Activated T-cell treated with anti-CD3 and anti-CD28 coated beads, Interleukin-2, amount 50 U/mL, for 48 hours (primary cell): Measurements from ENCODE around the gene PSMD1.
"Not testable (repeated sequence)": the region's sequence is repeated elsewhere in the genome, so short reads cannot be mapped to it uniquely, and the experiment has no call there.

Experiments used
- DNase-seq, 2 experiments: peaks; one replicate each; pipeline ENCODE4 v3.0.0-alpha.2; 2020

The PSMD1 gene

DNA sequence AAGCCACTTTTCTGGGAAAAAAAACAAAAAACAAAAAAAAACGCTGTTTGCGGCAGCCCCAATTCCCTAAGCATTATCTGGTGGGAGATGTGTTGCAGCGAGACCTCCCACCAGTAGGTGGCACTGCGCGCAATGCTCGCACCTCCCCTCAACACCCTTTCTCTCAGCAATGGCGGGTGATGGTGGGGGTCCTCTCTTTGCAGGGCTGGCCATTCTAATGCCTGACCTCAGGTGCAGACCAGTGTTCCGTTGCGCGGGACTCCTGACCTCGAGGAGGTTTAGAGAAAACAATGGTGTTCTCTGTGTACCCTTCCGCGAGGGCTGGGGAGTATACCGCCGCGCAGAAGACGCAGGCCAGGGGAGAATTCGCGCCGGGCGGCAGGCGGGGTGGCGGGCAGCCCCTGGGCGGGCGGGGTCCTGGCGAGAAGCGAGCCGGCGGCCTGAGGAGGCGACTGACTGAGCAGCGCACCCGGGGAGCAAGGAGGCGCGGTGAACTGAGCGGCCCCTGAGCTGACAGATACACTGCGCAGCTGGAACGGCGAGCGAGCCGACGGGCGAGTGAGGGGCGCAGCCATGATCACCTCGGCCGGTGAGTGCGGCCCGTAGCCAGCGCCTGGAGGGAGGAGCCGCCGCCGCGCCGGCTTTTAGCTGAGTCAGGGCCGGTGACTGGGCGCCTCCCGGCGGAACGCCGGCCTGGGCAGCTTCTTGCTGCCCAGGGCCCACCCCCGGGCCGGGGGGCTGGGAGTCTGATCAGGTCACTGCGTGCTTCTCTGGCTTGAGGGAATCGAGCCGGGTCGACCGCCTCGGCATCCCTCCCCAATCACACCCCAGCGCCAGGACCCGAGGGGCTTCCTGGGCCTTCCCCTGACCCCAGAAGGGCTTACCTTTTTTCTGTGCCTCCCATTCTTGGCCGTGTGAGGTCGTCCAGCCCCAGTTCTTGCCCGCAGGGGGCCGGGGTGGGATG lies at the start of gene PSMD1:
TSS of gene PSMD1 (plus strand) at position 415 of the 964 bp plus-strand sequence. CDS start at position 574, 159 bp downstream.
- DNase-seq: peak; percentile 96 to 97

DNA sequence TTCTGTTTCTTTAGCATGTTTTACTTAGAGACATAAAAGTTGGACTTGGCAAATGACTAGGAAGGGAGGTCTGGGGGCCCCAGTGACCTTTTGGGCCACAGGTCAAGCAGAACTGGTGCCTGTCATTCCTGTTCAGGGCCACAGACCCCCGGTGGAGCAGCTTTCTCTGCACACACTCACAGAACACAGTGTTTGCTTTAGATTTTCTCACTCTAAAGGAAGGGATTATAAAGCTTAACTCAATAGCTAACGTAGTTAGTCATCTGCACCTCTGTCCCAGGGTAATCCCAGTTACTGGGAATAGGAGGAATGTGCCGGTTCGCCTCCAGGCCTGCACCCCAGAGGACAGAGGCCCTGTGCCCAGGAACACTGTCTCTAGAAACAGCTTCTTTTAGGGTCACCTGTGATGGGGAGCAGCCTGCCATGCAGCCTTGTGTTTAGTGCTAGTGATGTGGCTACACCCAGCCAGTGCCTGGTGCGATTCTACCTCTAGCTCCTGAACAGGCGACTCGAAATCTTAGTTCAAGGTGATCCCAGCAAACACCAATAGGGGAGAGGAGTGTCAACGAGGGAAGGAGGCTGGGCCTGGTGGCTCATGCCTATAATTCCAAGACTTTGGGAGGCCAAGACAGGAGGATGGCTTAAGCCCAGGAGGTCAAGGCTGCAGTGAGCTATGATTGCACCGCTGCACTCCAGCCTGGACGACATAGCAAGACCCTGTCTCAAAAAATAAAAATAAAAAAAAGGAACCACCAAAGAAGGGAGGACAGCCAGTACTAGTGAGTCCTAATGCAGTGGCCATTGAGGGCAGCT lies 49.2 kb upstream of the PSMD1 start:
- no peak for DNase-seq

DNA sequence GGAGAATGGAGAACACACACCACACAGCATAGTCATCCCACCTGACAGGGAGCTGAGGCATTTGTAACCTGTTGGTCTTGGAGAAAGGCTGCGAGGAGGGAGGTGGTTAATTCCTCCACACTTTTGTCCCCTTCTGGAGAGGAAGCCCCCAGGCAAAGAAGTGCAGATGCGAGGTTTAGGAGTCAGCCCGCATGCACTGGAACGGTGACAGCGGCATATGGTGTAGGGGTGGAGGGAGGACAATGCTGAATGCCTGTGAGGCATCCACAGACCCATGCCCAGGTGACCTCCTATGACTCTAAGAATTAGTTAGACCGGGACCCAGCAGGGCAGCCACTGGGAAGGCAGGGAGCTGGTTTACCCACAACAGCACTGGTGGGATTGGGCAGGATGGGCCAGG lies 48.5 kb upstream of the PSMD1 start:
- no peak for DNase-seq

GRCh38 chr2:231009236-231009919 lies 47.3 kb upstream of the PSMD1 start:
- no peak for DNase-seq

DNA sequence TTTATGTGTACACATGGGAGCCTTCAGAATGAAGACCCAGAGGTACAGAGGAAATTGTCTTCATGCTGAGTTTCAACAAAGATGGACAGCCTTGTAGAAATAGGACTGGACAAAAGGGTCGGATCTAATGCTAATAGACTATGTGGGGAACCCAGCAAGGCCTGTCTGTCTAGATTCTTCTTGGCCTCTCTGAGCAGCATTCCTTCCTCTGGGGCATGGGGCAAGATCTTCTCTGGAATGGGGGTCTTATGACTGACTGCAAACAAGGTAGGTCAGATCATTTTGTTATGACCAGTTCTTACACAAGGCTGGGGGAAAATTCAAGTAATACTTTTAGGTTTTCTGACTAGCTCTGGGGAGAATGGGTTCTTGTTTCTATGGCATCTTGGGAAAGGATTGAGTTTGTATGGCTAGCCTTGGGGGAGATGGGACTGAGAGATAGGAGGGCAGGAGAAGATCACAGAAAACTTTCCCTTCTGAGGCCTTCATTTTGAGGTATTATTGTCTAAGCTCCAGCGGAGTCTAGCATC lies 46.4 kb upstream of the PSMD1 start:
- no peak for DNase-seq

DNA sequence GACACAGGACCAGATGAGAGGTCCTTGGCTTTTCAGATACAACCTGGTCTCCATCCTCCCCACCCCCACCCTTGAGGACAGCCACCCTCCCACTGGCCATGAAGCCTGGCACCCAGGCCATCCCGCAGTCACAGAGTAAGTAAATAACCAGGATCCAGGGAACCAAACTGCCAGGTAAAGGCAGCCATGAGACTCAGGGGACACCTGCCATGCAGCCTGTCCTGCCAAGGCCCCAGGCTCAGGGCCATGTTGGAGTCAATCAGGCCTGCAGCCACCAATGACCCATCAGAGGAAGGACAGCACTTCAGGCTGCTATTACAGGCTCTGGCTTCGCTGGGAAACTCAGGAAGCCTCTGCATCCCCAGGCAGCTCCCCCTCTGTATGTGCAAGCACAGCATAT lies 45.1 kb upstream of the PSMD1 start:
- DNase-seq: no peak

DNA sequence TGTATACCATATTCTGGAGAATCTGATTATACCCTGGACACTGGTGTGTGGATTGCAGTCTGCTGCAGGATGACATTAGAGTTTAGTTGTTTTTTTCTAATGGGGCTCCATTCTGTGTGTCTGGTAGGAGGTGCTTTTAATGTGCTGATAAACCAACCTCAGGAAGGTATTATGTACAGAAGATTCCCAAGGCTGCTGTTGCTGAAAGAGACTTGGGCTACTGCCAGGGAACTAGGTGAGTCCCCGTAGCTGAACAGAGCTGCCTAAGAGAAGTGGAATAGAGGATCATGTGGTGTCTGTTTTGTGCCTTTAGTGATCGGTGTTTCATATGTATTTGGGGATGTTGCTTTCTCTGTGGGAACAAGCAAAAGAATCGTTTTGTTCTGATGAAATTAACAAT lies 44.2 kb upstream of the PSMD1 start:
- no peak for DNase-seq

DNA sequence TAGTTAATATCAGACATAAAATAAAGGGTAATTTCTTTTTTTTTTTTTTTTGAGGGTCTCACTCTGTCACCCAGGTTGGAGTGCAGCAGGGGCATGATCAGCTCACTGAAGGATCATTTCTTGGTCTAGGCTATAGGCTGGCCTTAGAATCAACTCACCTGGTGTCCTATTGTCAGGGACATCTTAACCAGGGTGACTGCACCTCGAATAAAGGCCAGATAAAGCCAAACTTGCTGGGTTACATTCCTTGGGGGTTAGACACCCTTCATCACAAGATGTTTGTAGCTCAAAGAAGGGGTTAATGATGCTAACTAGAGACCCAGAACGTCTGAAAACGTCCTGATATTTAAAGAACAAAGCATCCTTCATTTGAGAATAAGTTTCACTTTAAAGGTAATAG lies 42.8 kb upstream of the PSMD1 start:
- DNase-seq: no peak

- DNase-seq: no peak
Observed at GRCh38 chr2:231015478-231015877, 41.2 kb upstream of the PSMD1 start.

GRCh38 chr2:231015926-231016325 lies 40.7 kb upstream of the PSMD1 start:
- DNase-seq: no peak

- DNase-seq: no peak
Observed at GRCh38 chr2:231016566-231017230, 40.0 kb upstream of the PSMD1 start.

- no peak for DNase-seq
Observed at GRCh38 chr2:231017231-231017598, 39.5 kb upstream of the PSMD1 start.

GRCh38 chr2:231018184-231018583 lies 38.5 kb upstream of the PSMD1 start:
- no peak for DNase-seq

DNA sequence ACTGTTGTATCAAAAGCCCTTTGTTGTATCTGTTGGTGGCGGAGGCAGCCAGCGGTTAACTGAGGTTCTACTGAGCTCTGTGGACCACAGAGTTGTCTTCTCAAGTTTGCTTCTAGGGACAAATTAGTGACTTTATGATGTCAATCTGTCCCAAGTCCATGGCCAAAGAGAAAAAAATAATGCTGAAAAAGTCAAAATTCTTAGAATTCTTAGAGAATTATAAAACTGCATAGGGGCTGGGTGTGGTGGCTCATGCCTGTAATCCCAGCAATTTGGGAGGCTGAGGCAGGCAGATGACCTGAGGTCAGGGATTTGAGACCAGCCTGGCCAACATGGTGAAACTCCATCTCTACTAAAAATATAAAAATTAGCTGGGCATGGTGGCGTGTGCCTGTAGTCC lies 31.6 kb upstream of the PSMD1 start:
- DNase-seq: not testable (repeated sequence)

DNA sequence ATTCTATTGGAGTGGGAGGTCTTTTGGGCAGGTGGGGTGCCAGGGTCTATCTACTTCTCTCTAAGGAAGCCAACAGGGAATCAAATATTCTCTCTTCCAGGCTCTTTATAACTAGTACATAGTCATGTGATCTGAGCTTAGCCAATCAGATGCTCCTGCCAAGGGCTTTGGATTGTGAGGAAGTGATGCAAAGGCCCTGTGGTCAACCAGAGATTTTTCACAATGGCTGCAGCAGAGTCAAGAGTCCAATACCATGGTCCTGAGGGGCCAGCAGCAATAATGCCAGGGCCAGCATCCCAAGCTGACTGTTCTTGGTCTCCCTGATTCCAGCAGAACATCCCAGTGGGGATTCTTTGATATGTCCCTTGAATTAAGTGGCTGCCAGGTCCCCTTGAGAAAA lies 27.8 kb upstream of the PSMD1 start:
- no peak for DNase-seq

GRCh38 chr2:231029563-231029962 lies 27.1 kb upstream of the PSMD1 start:
- DNase-seq: no peak

DNA sequence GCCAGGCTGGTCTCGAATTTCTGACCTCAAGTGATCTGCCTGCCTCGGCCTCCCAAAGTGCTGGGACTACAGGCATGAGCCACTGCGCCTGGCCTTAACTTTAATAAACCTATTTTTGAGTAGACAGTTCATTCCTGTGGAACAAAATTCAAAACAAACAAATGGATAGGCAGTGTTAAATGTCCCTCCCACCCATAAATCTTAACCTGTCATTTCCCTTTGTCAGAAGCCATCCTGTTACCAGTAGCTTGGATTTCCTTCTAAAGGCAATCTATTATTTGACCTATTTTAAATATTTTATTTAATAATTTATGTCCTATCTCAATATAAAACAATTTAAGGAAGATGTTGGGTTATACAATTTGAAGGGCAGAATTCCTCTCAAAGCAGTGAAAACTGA lies 25.9 kb upstream of the PSMD1 start:
- DNase-seq: no peak

DNA sequence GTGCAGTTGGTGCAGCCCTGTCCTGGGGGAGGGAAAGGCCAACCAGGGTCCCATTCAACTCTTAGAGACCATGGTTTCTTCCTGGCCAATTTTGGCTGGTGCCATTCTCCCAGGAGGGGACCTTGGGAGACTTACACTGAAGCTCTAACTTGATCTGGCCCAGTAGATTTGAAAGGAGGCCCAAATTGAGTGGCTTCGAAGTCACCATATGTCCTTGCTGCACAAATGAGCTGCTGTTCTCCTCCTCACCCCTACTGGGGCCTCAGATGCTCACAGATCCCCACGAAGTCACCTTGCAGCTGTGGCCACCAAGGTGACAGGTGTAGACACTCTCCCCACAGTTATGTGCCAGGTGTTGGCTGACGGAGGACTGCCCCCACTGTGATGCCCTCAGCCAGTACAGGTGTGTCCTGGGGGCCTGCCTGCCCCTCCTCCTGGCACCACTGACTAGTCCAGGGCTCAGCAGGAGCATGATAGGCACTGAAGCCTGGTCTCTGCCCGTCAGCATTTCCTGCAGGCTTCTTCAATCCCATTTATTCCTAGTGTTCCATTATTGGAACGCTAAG lies 24.0 kb upstream of the PSMD1 start:
- DNase-seq: no peak

- DNase-seq: no peak
Observed at GRCh38 chr2:231033147-231034132, 23.2 kb upstream of the PSMD1 start.

- DNase-seq: no peak
Observed at GRCh38 chr2:231034291-231034882, 22.3 kb upstream of the PSMD1 start.
